HCT116 (cell line): ENCODE results near the gene ZIC5. TPM values are rescaled to one million over a fixed set of nuclear protein-coding genes. Genes with fewer than 3 reads are reported as not detected.

ENCODE experiments used
- ATAC-seq: fragments of 200-7000 bp; cut with Tn5 transposase; 2 replicates; pipeline ENCODE4 v1.9.1; 2020; ENCODE audit warnings: mild to moderate bottlenecking, moderate library complexity
- BruUV-seq: library from RNA; stranded (reverse); fragments of 400-500 nt; replicated peaks from 2 replicates; lab custom pipeline; 2021; lab: Mats Ljungman, UMichigan
- CTCF ChIA-PET: fragments of 300-600 bp; sonication (Branson Sonifier 250); formaldehyde crosslinking; loops from one replicate; lab custom pipeline; 2021; ENCODE audit warnings: antibody characterized with exemption; lab: Charles Lee
- POLR2A ChIA-PET: fragments of 300-600, 350-600 bp; sonication (Branson Sonifier 250); formaldehyde crosslinking; loops from one replicate; lab custom pipeline; 2021; ENCODE audit warnings: antibody characterized with exemption; lab: Charles Lee
- RAD21 ChIA-PET, 2 experiments: fragments of 300-600 bp; sonication (Branson Sonifier 250); formaldehyde crosslinking; loops; one replicate each; lab custom pipeline; 2023; ENCODE audit warnings: low total read pairs in 2 of 2; ENCODE audit not compliant: uncharacterized antibody in 2 of 2, unreplicated experiment in 2 of 2, low non-redundant PET in 1 of 2; lab: Charles Lee
- DNase-seq: peaks from one replicate; pipeline ENCODE4 v3.0.0-alpha.2; 2010; ENCODE audit warnings: low read depth, low spot score
- H2AFZ ChIP-seq: fragments of 200-600 bp; shearing (Covaris generic), sonication (generic); 2 replicates; pipeline ENCODE4 v1.6.1; 2017; ENCODE audit warnings: low read depth, mixed run types, mixed read lengths, antibody characterized with exemption, low read length; ENCODE audit not compliant: poor library complexity, severe bottlenecking
- H3K27ac ChIP-seq: 2 replicates; pipeline ENCODE4 v1.5.1; 2012; ENCODE audit warnings: low read depth, low read length
- H3K27me3 ChIP-seq: fragments of 200-600 bp; sonication (generic); 2 replicates; pipeline ENCODE4 v1.6.1; 2016; ENCODE audit warnings: mixed run types, low read length, mixed read lengths; ENCODE audit not compliant: insufficient read depth
- H3K36me3 ChIP-seq, 2 experiments: fragments of 200-500 bp in 1 of 2; fragments of 200-600 bp in 1 of 2; sonication (Bioruptor generic) in 1 of 2; sonication (generic) in 1 of 2; 2 replicates each; pipeline versions ENCODE4 v1.5.1 to v1.6.1; 2014 to 2016; ENCODE audit warnings: low read length in 2 of 2, inconsistent platforms in 1 of 2, mixed read lengths in 1 of 2, mixed run types in 1 of 2; ENCODE audit not compliant: insufficient read depth in 2 of 2, control insufficient read depth in 1 of 2
- H3K4me1 ChIP-seq, 2 experiments: fragments of 200-600 bp in 1 of 2; sonication (generic) in 1 of 2; 2 replicates each; pipeline versions ENCODE4 v1.5.1 to v1.6.1; 2012 to 2017; ENCODE audit warnings: low read length in 2 of 2, inconsistent platforms in 1 of 2, mild to moderate bottlenecking in 1 of 2, mixed read lengths in 1 of 2, mixed run types in 1 of 2, moderate library complexity in 1 of 2; ENCODE audit not compliant: insufficient read depth in 2 of 2, control insufficient read depth in 1 of 2
- H3K4me2 ChIP-seq: fragments of 200-600 bp; sonication (generic); 2 replicates; pipeline ENCODE4 v1.6.1; 2017; ENCODE audit warnings: mixed run types, low read length, mixed read lengths
- H3K4me3 ChIP-seq, 2 experiments: fragments of 200-600 bp in 1 of 2; sonication (generic) in 1 of 2; replicated peaks in 1 of 2; 2 replicates each; pipeline ENCODE4 v1.5.1; 2011 to 2016; ENCODE audit warnings: low read length in 2 of 2, control low read depth in 1 of 2, low read depth in 1 of 2, mild to moderate bottlenecking in 1 of 2, mixed read lengths in 1 of 2, mixed run types in 1 of 2
- H3K79me2 ChIP-seq: fragments of 200-600 bp; sonication (generic); 2 replicates; pipeline ENCODE4 v1.6.1; 2017; ENCODE audit warnings: mild to moderate bottlenecking, mixed run types, low read length, moderate library complexity, mixed read lengths; ENCODE audit not compliant: insufficient read depth
- H3K9ac ChIP-seq: fragments of 200-600 bp; sonication (generic); 2 replicates; pipeline ENCODE4 v1.6.1; 2016; ENCODE audit warnings: low read length, mixed read lengths
- H3K9me2 ChIP-seq: fragments of 200-600 bp; sonication (generic), shearing (Covaris generic); 2 replicates; pipeline ENCODE4 v1.6.1; 2017; ENCODE audit warnings: mixed run types, mild to moderate bottlenecking, moderate library complexity; ENCODE audit not compliant: insufficient read depth
- H3K9me3 ChIP-seq, 2 experiments: fragments of 200-500 bp in 1 of 2; fragments of 200-600 bp in 1 of 2; sonication (Bioruptor generic) in 1 of 2; sonication (generic) in 1 of 2; 2 replicates each; pipeline ENCODE4 v1.6.1; 2014 to 2017; ENCODE audit warnings: low read length in 2 of 2, mixed read lengths in 2 of 2, inconsistent platforms in 1 of 2, low read depth in 1 of 2, mild to moderate bottlenecking in 1 of 2, mixed run types in 1 of 2, moderate library complexity in 1 of 2; ENCODE audit not compliant: control insufficient read depth in 1 of 2, insufficient read depth in 1 of 2
- H4K20me1 ChIP-seq: fragments of 200-600 bp; sonication (generic), shearing (Covaris generic); 2 replicates; pipeline ENCODE4 v1.6.1; 2017; ENCODE audit warnings: mixed run types, mild to moderate bottlenecking, moderate library complexity; ENCODE audit not compliant: insufficient read depth
- ATF3 ChIP-seq: IDR thresholded peaks from 2 replicates; pipeline ENCODE4 v1.6.1; 2012
- ELF1 ChIP-seq: IDR thresholded peaks from 2 replicates; pipeline ENCODE4 v1.6.1; 2012; ENCODE audit warnings: low read depth, borderline replicate concordance
- EZH2phosphoT487 ChIP-seq: fragments of 200-600 bp; IDR thresholded peaks from 2 replicates; pipeline ENCODE4 v1.6.1; 2018; ENCODE audit warnings: antibody characterized with exemption, borderline replicate concordance
- MAX ChIP-seq: IDR thresholded peaks from 2 replicates; pipeline ENCODE4 v1.6.1; 2012
- POLR2A ChIP-seq: IDR thresholded peaks from 2 replicates; pipeline ENCODE4 v1.7.0; 2011; ENCODE audit warnings: borderline replicate concordance; ENCODE audit not compliant: insufficient read depth, insufficient read length; ENCODE audit errors: extremely low read depth
- RAD21 ChIP-seq: IDR thresholded peaks from 2 replicates; pipeline ENCODE4 v1.6.1; 2012; ENCODE audit warnings: low read depth, mild to moderate bottlenecking
- SP1 ChIP-seq: IDR thresholded peaks from 2 replicates; pipeline ENCODE4 v1.6.1; 2012; ENCODE audit warnings: low read depth
- SRF ChIP-seq: IDR thresholded peaks from 2 replicates; pipeline ENCODE4 v1.6.1; 2012; ENCODE audit warnings: low read depth
- YY1 ChIP-seq: IDR thresholded peaks from 2 replicates; pipeline ENCODE4 v1.6.1; 2011; ENCODE audit warnings: low read length, low read depth, moderate library complexity, mild to moderate bottlenecking; ENCODE audit not compliant: insufficient replicate concordance; ENCODE audit errors: extremely low read depth
- ZBTB33 ChIP-seq: IDR thresholded peaks from 2 replicates; pipeline ENCODE4 v1.6.1; 2011; ENCODE audit warnings: mild to moderate bottlenecking, low read length, moderate library complexity; ENCODE audit not compliant: insufficient replicate concordance; ENCODE audit errors: extremely low read depth
- ZFX ChIP-seq: fragments of 450-650 bp; IDR thresholded peaks from 2 replicates; pipeline ENCODE4 v1.6.1; 2017
- intact Hi-C: fragments of 100-400 bp; cut with micrococcal nuclease; formaldehyde crosslinking; loops from 2 replicates; pipeline ENCODE4 v1.10.0; 2022
- total RNA-seq: library from RNA; stranded (reverse); gene quantifications from one replicate; pipeline ENCODE4 v1.2.1, GENCODE V29; 2021; ENCODE audit not compliant: unreplicated experiment
- TF ChIP-seq, protein P1 (sequence below): IDR thresholded peaks from 2 replicates; pipeline ENCODE4 v1.6.1; 2012; ENCODE audit warnings: low read depth

ZIC5 gene
- total RNA-seq, 1 experiment from 2014 or later = 10.3 TPM

DNA sequence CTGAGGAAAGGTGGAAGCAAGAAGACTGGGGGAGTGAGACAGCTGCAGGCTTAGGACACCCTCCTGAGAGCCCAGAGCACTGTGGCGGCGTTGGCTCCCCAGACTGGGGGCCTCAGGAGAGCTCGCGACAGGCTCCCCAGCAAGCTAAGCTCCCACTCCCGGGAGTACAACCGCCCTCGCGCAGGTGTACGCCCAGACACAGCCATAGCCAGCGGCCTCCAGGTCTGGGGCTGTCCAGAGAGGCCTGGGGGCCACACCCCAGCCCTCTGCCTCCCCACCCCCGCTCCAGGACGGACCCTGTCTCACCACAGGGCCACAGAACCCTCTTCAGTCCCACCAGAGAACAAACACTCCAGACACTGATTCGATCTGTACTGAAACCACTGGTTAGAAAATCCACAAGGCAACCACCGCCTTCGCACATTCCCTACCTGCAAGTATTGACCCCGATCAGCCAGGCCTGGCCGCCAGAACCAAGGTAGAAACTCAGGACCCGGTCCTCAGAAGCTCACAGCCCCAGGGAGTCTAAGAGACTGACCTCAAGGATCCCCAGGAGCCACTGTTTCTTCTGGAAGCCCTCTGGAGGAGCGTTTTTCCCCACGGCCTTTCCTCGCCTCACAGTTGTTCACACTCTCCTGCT lies 16.3 kb downstream of the ZIC5 start:
- ATAC-seq = no peak
- no peaks in the 10 kb centered on the region for H3K79me2 ChIP-seq
- no peaks in the 10 kb centered on the region for H4K20me1 ChIP-seq
- no peak overlapping the region for H3K27ac ChIP-seq
- ChIA-PET POLR2A (no interaction called here), CTCF (no interaction called here), RAD21 (interaction anchor here in 1 of 2 experiments (0.6 kb wide), 1 partner anchor 40 kb away, joined by 3 read pairs; no protein-coding TSS in a partner anchor)
- H3K27me3 ChIP-seq = no peaks in the 10 kb centered on the region
- DNase-seq = no peak
- no peaks in the 10 kb centered on the region for H3K4me1 ChIP-seq
- TF ChIP-seq SRF (no peak), EZH2phosphoT487 (no peak), ZFX (no peak), SP1 (no peak), YY1 (no peak), POLR2A (no peak), ELF1 (no peak), MAX (no peak), ZBTB33 (no peak), ATF3 (no peak), RAD21 (no peak)
- TF ChIP-seq, protein P1, sequence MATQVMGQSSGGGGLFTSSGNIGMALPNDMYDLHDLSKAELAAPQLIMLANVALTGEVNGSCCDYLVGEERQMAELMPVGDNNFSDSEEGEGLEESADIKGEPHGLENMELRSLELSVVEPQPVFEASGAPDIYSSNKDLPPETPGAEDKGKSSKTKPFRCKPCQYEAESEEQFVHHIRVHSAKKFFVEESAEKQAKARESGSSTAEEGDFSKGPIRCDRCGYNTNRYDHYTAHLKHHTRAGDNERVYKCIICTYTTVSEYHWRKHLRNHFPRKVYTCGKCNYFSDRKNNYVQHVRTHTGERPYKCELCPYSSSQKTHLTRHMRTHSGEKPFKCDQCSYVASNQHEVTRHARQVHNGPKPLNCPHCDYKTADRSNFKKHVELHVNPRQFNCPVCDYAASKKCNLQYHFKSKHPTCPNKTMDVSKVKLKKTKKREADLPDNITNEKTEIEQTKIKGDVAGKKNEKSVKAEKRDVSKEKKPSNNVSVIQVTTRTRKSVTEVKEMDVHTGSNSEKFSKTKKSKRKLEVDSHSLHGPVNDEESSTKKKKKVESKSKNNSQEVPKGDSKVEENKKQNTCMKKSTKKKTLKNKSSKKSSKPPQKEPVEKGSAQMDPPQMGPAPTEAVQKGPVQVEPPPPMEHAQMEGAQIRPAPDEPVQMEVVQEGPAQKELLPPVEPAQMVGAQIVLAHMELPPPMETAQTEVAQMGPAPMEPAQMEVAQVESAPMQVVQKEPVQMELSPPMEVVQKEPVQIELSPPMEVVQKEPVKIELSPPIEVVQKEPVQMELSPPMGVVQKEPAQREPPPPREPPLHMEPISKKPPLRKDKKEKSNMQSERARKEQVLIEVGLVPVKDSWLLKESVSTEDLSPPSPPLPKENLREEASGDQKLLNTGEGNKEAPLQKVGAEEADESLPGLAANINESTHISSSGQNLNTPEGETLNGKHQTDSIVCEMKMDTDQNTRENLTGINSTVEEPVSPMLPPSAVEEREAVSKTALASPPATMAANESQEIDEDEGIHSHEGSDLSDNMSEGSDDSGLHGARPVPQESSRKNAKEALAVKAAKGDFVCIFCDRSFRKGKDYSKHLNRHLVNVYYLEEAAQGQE = no peak
- no peaks in the 10 kb centered on the region for H3K36me3 ChIP-seq
- H3K4me3 ChIP-seq = no peak overlapping the region
- H3K9me2 ChIP-seq = no peaks in the 10 kb centered on the region
- H3K9me3 ChIP-seq = no peaks in the 10 kb centered on the region
- intact Hi-C loops = no loop called here
- no peak overlapping the region for H3K4me2 ChIP-seq
- no peak overlapping the region for H2AFZ ChIP-seq
- BruUV-seq = no TSS peak
- H3K9ac ChIP-seq = no peak overlapping the region
